Stomach (tissue), 4 donors: ENCODE data around the gene GNG7.

ENCODE experiments used
- CTCF ChIP-seq, 7 experiments: fragments of 450-650 bp in 4 of 7; fragments of 200-600 bp in 3 of 7; sonication (generic) in 3 of 7; IDR thresholded peaks; one replicate each; pipeline ENCODE4 v1.5.1; 2016 to 2019; ENCODE audit warnings: antibody characterized with exemption in 7 of 7, control low read depth in 2 of 7, mild to moderate bottlenecking in 1 of 7
- EP300 ChIP-seq: sonication (generic); formaldehyde crosslinking; IDR thresholded peaks from one replicate; pipeline ENCODE4 v1.6.1; 2017; ENCODE audit warnings: antibody characterized with exemption
- POLR2A ChIP-seq, 4 donors: fragments of 450-650 bp; IDR thresholded peaks; one replicate each; pipeline ENCODE4 v1.6.1; 2016; ENCODE audit warnings: antibody characterized with exemption in 4 of 4, control low read depth in 2 of 4, mild to moderate bottlenecking in 1 of 4, moderate library complexity in 1 of 4
- POLR2AphosphoS5 ChIP-seq, 3 donors: sonication (generic); formaldehyde crosslinking; IDR thresholded peaks; one replicate each; pipeline ENCODE4 v1.6.1; 2016; ENCODE audit warnings: antibody characterized with exemption in 3 of 3

- TF ChIP-seq CTCF (IDR thresholded peaks at IDR 0.05), result no peak
- no peak for TF ChIP-seq POLR2A (IDR thresholded peaks at IDR 0.05)
- TF ChIP-seq POLR2AphosphoS5 (IDR thresholded peaks at IDR 0.05), result no peak
- TF ChIP-seq EP300, result no peak
These were observed 134.5 kb downstream of the GNG7 start for GRCh38 chr19:2567996-2568395.
